ENCODE data around the gene DIS3L2. TPM values are rescaled to one million over a fixed set of nuclear protein-coding genes. Genes with fewer than 3 reads are reported as not detected.

DIS3L2 gene
- total and polyA plus RNA-seq, 2 experiments from 2014 or later, result 35.5 to 50.1 TPM

- Histone ChIP-seq H3K9me3 (ENCODE audit: low read depth) (no peaks in the 10 kb centered on the region), H3K27ac (no peak overlapping the region), H3K36me3 (peaks cover 2% of the 10 kb centered on the region), H3K4me3 (no peak overlapping the region), H3K27me3 (no peaks in the 10 kb centered on the region), H3K4me1 (ENCODE audit: low read depth) (no peaks in the 10 kb centered on the region)
- TF ChIP-seq CTCF (IDR thresholded peaks at IDR 0.05; ENCODE audit: low read depth, low read length), result no peak
- no peak for DNase-seq (ENCODE audit: low read depth in 1 of 2, low spot score in 1 of 2)
Observed at GRCh38 chr2:232141591-232141990, 180.1 kb downstream of the DIS3L2 start.

GRCh38 chr2:232142049-232142448 lies 180.5 kb downstream of the DIS3L2 start:
- H3K4me1 ChIP-seq (ENCODE audit: low read depth), result no peaks in the 10 kb centered on the region
- H3K4me3 ChIP-seq, result no peak overlapping the region
- no peaks in the 10 kb centered on the region for H3K27me3 ChIP-seq
- H3K27ac ChIP-seq, result no peak overlapping the region
- no peaks in the 10 kb centered on the region for H3K9me3 ChIP-seq (ENCODE audit: low read depth)
- peaks cover 2% of the 10 kb centered on the region for H3K36me3 ChIP-seq
- peak; percentile 56 to 65 for DNase-seq (ENCODE audit: low read depth in 1 of 2, low spot score in 1 of 2)
- TF ChIP-seq CTCF (IDR thresholded peaks at IDR 0.05; ENCODE audit: low read depth, low read length), result peak; percentile 77

- no peak for TF ChIP-seq CTCF (IDR thresholded peaks at IDR 0.05; ENCODE audit: low read depth, low read length)
Observed at GRCh38 chr2:232142502-232142901, 181.0 kb downstream of the DIS3L2 start.

GRCh38 chr2:232146294-232146693 lies 184.8 kb downstream of the DIS3L2 start:
- Histone ChIP-seq H3K27ac (no peak overlapping the region), H3K36me3 (peaks cover 2% of the 10 kb centered on the region), H3K4me3 (no peak overlapping the region), H3K27me3 (no peaks in the 10 kb centered on the region), H3K4me1 (ENCODE audit: low read depth) (no peaks in the 10 kb centered on the region), H3K9me3 (ENCODE audit: low read depth) (no peaks in the 10 kb centered on the region)
- TF ChIP-seq CTCF (IDR thresholded peaks at IDR 0.05; ENCODE audit: low read depth, low read length), result no peak
- no peak for DNase-seq (ENCODE audit: low read depth in 1 of 2, low spot score in 1 of 2)

More at GRCh38 chr2:232142502-232142901, 181.0 kb downstream of the DIS3L2 start:
- H3K4me1 ChIP-seq (ENCODE audit: low read depth), result no peaks in the 10 kb centered on the region
- no peak for DNase-seq (ENCODE audit: low read depth in 1 of 2, low spot score in 1 of 2)
- no peaks in the 10 kb centered on the region for H3K27me3 ChIP-seq
- peaks cover 2% of the 10 kb centered on the region for H3K36me3 ChIP-seq
- H3K4me3 ChIP-seq, result no peak overlapping the region
- no peaks in the 10 kb centered on the region for H3K9me3 ChIP-seq (ENCODE audit: low read depth)
- H3K27ac ChIP-seq, result no peak overlapping the region

- TF ChIP-seq CTCF (IDR thresholded peaks at IDR 0.05; ENCODE audit: low read depth, low read length), result no peak
- peaks cover 2% of the 10 kb centered on the region for H3K36me3 ChIP-seq
Observed at GRCh38 chr2:232147440-232148077, 186.0 kb downstream of the DIS3L2 start.

More at GRCh38 chr2:232147440-232148077, 186.0 kb downstream of the DIS3L2 start:
- H3K27ac ChIP-seq, result no peak overlapping the region
- no peak for DNase-seq (ENCODE audit: low read depth in 1 of 2, low spot score in 1 of 2)
- no peaks in the 10 kb centered on the region for H3K9me3 ChIP-seq (ENCODE audit: low read depth)
- no peak overlapping the region for H3K4me3 ChIP-seq
- H3K27me3 ChIP-seq, result no peaks in the 10 kb centered on the region
- H3K4me1 ChIP-seq (ENCODE audit: low read depth), result no peaks in the 10 kb centered on the region

All from cardiac muscle cell (in vitro differentiated cells and primary cell).